ENCODE measurements around the gene GGCT.
"Not testable (repeated sequence)": the region's sequence is repeated elsewhere in the genome, so short reads cannot be mapped to it uniquely, and the experiment has no call there.

Gene GGCT

DNA sequence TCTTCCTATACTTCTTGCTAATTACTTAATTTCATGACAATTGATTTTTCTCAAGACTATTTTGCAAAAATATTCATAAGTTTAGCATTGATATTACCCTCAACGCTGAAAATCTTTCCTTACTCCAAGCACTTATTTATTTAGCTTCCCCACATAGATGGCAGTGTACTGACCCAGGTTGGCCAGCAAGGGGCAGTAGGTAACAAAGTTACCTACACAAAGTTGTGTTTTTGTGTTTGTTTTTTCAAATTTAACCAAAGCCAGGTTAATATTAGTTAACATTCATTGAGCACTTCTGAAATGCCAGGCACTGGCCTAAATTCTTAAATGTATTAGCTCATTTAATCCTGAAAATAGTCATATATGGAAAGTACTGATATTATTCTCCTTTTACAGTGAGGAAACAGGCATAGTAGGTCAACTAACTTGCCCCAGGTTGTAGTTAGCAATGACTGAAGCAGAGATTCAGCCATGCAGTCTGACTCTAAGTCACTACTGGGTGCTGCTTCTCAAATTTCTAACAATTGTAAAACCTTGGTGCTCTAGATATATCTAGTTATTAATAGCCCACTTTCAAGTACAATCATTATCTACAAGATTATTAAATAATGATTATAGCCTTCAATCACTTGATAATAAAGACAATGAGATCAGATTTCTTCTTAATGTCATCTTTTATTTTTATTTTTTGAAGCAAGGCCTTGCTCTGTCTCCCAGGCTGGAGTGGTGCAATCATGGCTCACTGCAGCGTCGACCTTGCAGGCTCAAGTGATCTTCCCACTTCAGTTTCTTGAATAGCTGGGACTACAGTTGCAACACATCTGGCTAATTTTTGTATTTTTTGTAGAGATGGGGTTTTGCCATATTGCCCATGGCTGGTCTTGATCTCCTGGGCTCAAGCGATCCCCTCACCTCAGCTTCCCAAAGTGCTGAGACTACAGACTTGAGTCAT lies 5.8 kb upstream of the GGCT start:
- Mint-ChIP-seq H3K27me3 (ENCODE audit: low read depth, poor library complexity) (peaks cover 7% of the 10 kb centered on the region), H3K27ac (no peak overlapping the region), H3K4me1 (peaks cover 7% of the 10 kb centered on the region), H3K9me3 (peaks cover 32% of the 10 kb centered on the region), H3K4me3 (no peak overlapping the region), H3K36me3 (ENCODE audit: low read depth) (peaks cover 15% of the 10 kb centered on the region)
- TF ChIP-seq, protein P1, sequence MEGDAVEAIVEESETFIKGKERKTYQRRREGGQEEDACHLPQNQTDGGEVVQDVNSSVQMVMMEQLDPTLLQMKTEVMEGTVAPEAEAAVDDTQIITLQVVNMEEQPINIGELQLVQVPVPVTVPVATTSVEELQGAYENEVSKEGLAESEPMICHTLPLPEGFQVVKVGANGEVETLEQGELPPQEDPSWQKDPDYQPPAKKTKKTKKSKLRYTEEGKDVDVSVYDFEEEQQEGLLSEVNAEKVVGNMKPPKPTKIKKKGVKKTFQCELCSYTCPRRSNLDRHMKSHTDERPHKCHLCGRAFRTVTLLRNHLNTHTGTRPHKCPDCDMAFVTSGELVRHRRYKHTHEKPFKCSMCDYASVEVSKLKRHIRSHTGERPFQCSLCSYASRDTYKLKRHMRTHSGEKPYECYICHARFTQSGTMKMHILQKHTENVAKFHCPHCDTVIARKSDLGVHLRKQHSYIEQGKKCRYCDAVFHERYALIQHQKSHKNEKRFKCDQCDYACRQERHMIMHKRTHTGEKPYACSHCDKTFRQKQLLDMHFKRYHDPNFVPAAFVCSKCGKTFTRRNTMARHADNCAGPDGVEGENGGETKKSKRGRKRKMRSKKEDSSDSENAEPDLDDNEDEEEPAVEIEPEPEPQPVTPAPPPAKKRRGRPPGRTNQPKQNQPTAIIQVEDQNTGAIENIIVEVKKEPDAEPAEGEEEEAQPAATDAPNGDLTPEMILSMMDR (IDR thresholded peaks at IDR 0.05), result peak; percentile 74
- no peak for DNase-seq

DNA sequence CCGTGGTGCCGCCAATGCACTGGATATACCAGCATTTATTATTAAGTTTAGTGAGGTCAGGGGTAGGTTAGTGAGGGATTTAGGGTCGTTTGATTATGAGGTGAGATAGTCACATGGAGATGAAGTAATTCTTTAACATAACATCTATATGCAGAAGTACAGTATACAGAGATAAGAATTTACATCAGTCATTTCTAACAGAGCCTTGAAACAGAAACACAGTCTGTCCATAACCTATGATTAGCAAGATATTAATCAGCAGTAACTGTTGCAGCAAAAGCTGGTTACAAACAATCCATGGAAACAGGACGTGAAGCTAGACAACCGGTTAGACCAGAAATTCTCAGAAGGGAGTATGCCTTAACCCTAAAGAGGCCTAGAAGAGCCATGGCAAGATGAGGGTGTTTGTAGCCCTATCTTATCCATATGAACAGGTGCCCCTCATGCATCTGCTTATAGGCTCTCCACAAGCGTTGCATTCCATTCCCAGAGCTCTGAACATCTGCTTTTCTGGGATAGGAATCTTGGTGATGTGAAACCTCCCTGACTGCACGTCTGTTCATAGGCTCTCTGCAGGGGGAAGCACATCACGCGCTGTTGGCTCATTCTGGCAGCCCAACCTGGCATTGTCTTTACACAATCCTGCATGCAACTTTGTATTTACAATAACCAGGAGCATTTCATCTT lies 4.7 kb upstream of the GGCT start:
- Mint-ChIP-seq H3K4me1 (peaks cover 12% of the 10 kb centered on the region), H3K9me3 (peaks cover 39% of the 10 kb centered on the region), H3K36me3 (ENCODE audit: low read depth) (peaks cover 20% of the 10 kb centered on the region)
- not testable (repeated sequence) for H3K27ac Mint-ChIP-seq; DNase-seq; H3K27me3 Mint-ChIP-seq (ENCODE audit: low read depth, poor library complexity); H3K4me3 Mint-ChIP-seq

DNA sequence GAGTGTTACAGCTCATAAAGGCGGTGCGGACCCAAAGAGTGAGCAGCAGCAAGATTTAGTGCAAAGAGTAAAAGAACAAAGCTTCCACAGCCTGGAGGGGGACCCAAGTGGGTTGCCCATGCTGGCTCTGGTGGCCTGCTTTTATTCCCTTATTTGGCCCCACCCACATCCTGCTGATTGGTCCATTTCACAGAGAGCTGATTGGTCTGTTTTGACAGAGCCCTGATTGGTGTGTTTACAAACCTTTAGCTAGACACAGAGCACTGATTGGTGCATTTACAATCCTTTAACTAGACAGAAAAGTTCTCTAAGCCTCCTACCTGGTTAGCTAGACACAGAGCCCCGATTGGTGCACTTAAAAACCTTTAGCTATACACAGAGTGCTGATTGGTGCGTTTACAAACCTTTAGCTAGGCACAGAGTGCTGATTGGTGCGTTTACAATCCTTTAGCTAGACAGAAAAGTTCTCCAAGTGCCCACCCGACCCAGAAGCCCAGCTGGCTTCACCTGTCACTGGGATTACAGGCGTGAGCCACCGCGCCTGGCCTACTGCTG lies 2.8 kb upstream of the GGCT start:
- H3K4me3 Mint-ChIP-seq; H3K27me3 Mint-ChIP-seq (ENCODE audit: low read depth, poor library complexity); DNase-seq; H3K27ac Mint-ChIP-seq: not testable (repeated sequence)
- H3K36me3 Mint-ChIP-seq (ENCODE audit: low read depth), result peaks cover 34% of the 10 kb centered on the region
- H3K9me3 Mint-ChIP-seq, result peaks cover 47% of the 10 kb centered on the region
- H3K4me1 Mint-ChIP-seq, result peaks cover 29% of the 10 kb centered on the region

DNA sequence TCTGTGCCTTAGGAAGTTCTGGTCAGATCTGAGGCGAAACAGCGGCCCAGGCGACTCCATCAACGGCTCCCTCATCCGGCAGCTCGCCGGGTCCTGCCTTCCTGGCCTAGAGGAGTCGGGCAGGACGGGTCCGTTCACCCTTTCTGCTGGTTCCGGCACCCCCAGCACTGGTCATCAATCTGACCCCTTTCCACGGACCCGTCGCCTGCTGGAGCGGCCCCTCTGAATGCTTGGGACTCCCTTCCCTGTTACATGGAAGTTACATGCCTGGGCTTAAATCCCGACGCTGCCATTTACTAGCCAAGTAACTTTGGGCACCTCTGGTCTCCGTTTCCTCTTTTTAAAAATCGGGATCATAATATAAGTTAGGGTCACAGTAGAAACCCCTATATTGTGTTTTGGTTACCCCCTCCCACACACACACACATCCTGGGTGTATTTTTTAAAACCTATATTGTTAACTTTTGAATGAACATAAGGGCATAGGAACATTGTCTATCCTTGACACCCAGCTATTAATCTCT lies 607 bp upstream of the GGCT start:
- DNase-seq, result no peak
- peak overlapping the region; percentile 90 for H3K4me3 Mint-ChIP-seq
- no peak overlapping the region for H3K27ac Mint-ChIP-seq
- H3K4me1 Mint-ChIP-seq, result peaks cover 24% of the 10 kb centered on the region
- peaks cover 6% of the 10 kb centered on the region for H3K27me3 Mint-ChIP-seq (ENCODE audit: low read depth, poor library complexity)
- H3K9me3 Mint-ChIP-seq, result peaks cover 51% of the 10 kb centered on the region
- TF ChIP-seq, protein P1 (IDR thresholded peaks at IDR 0.05), result no peak
- H3K36me3 Mint-ChIP-seq (ENCODE audit: low read depth), result peaks cover 56% of the 10 kb centered on the region

DNA sequence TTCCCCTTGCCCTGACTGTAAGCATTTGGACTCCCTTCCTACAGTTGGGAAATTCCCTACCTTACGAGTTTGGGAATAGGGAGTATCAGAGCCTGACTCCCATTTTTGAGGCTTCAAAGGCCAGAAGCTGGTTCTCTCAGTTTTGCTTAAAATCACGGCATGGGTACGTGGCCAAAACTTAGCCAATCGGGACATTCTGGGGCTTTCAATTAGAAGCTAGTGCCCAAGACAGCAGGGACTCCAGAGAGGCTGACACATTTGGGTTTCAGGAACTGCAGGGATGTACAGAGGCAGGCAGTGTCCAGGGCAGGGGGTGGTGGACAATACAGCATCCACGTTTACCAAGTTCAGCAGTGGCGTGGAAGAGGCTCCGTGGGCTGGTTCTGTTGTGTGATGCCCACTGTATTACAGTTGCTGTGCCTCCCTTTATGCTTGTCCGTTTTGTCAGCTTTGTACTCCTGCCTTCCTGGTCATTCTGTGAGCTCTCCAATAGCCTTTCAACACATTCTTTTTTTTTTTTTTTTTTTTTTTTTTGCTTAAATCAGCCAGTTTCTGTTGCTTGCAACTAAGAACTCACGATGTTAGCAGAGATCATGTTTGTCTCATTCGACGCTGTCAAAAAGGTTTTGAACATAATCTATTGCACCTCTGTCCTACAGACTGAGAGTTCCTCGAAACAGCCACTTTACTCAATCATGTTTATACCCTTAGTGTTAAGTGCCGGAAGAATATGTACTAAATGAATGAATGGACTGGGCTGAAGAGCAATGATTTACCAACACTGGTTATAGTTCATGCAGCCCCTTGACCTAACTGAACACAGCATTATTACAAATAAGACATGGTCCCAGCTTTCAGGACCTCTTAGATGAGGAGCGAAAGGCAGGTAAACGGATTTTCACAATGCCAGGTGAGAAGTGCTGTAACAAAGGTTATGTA lies 1.1 kb downstream of the GGCT start:
- Mint-ChIP-seq H3K27me3 (ENCODE audit: low read depth, poor library complexity) (peaks cover 6% of the 10 kb centered on the region), H3K36me3 (ENCODE audit: low read depth) (peaks cover 70% of the 10 kb centered on the region), H3K4me3 (peak overlapping the region; percentile 90), H3K9me3 (peaks cover 50% of the 10 kb centered on the region), H3K27ac (no peak overlapping the region), H3K4me1 (peaks cover 24% of the 10 kb centered on the region)
- no peak for DNase-seq
- TF ChIP-seq, protein P1 (IDR thresholded peaks at IDR 0.05), result no peak

DNA sequence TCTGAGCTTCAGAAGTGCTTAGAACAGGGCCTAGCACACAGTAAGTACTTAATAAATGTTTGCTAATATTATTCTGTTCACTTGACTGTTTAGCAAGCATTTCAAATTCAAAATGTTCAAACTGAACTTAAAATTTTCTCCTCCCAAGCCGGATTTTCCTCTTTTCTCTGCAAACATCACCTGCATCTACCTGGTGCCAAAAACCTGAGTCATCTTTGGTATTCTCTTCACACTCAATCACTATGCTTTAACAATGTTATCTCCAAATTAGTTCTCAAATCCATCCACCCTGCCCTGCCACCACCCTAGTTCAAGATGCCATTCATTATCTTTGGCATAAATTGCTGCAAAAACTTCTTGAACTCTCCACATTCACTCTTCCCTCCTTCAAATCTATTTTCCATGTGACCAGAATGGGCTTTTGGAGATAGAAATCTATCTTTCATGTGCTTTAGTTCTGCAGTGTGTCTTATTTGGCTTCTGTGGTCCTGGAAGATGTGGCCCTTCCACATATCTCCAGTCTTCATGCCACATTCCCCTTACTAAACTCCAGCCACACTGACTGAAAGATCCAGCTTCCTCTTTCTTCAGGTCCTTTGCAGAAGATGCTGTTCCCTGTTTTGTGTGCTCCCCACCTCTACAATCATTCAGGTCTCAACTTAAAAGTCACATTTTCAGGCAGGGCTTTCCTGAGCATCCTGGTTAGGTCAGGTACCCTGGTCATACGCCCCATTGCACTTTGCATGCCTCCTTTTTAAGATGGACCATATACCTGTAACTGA lies 2.0 kb downstream of the GGCT start:
- H3K9me3 Mint-ChIP-seq, result peaks cover 42% of the 10 kb centered on the region
- TF ChIP-seq, protein P1 (IDR thresholded peaks at IDR 0.05), result no peak
- H3K4me3 Mint-ChIP-seq, result peak overlapping the region; percentile 90
- H3K27me3 Mint-ChIP-seq (ENCODE audit: low read depth, poor library complexity), result peaks cover 3% of the 10 kb centered on the region
- no peak for DNase-seq
- H3K27ac Mint-ChIP-seq, result no peak overlapping the region
- H3K4me1 Mint-ChIP-seq, result peaks cover 24% of the 10 kb centered on the region
- H3K36me3 Mint-ChIP-seq (ENCODE audit: low read depth), result peaks cover 79% of the 10 kb centered on the region

Data from nephron progenitor cell (in vitro differentiated cells).